Coronary artery (tissue), 2 donors: ENCODE measurements around the gene SEMA3G.

Source experiments
- DNase-seq: peaks from one replicate; pipeline ENCODE4 v3.0.0-alpha.2; 2017; ENCODE audit warnings: low spot score
- H3K27ac ChIP-seq, 2 donors: fragments of 200-600 bp; sonication (generic); one replicate each; pipeline ENCODE4 v1.5.1; 2016 to 2019
- H3K4me3 ChIP-seq: fragments of 200-600 bp; sonication (generic); 2 replicates; pipeline ENCODE4 v1.5.1; 2016; ENCODE audit warnings: mild to moderate bottlenecking, moderate library complexity
- TF ChIP-seq, protein P1 (sequence below): fragments of 200-600 bp; sonication (generic); IDR thresholded peaks from one replicate; pipeline ENCODE4 v1.5.1; 2019; ENCODE audit warnings: antibody characterized with exemption

Gene SEMA3G

DNA sequence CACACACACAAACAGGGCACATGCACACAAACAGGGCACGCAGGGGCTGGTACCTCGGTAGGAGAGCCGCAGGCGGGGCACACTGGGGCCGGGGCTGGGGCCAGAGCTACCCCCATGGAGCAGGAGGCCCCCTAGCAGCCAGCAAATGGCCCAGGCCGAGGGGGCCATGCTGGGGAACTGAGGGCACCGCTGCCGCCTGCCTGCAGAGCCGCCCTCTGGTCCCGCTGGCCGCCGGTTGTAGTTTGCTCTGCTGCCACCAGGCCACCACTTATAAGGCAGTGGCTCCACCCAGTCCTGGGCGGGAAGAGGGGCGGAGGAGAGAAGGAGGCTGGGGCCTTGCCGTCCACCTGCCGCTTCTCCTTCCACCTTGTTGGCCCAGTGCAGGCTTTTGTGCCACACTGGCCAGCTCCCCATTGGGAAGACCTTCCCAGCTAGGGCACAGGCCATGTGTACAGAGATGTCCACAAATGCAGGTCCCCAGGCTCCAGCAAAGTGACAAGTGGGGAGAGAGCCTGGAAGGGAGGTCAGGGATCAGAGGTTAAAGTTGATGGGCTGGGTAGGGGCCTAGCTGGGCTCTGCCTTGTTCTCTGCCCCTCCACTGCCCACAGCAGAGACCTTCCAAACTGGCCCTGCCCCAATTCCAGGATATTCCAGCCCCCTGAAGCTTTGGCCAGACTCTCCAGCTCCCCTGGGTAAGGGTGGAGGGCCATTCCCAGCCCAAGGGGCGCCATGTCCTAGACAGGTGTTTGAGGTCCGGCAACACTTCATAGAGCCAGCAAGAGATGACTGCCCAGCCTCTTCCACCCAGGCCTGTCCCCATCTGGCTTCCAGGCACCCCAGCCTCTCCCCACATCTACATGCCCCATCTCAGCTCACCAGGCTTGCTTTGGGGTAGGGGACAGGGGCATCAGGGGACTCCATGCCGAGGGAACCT lies at the start of gene SEMA3G:
TSS of gene SEMA3G (minus strand) at position 244 of the 934 bp plus-strand sequence. CDS start at position 168, 76 bp downstream.
- Histone ChIP-seq H3K27ac (no peak within 1 kb of the TSS), H3K4me3 (peak within 1 kb of the TSS; percentile 47)
- DNase-seq, result no peak
- TF ChIP-seq, protein P1, sequence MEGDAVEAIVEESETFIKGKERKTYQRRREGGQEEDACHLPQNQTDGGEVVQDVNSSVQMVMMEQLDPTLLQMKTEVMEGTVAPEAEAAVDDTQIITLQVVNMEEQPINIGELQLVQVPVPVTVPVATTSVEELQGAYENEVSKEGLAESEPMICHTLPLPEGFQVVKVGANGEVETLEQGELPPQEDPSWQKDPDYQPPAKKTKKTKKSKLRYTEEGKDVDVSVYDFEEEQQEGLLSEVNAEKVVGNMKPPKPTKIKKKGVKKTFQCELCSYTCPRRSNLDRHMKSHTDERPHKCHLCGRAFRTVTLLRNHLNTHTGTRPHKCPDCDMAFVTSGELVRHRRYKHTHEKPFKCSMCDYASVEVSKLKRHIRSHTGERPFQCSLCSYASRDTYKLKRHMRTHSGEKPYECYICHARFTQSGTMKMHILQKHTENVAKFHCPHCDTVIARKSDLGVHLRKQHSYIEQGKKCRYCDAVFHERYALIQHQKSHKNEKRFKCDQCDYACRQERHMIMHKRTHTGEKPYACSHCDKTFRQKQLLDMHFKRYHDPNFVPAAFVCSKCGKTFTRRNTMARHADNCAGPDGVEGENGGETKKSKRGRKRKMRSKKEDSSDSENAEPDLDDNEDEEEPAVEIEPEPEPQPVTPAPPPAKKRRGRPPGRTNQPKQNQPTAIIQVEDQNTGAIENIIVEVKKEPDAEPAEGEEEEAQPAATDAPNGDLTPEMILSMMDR, result peak; percentile 46

DNA sequence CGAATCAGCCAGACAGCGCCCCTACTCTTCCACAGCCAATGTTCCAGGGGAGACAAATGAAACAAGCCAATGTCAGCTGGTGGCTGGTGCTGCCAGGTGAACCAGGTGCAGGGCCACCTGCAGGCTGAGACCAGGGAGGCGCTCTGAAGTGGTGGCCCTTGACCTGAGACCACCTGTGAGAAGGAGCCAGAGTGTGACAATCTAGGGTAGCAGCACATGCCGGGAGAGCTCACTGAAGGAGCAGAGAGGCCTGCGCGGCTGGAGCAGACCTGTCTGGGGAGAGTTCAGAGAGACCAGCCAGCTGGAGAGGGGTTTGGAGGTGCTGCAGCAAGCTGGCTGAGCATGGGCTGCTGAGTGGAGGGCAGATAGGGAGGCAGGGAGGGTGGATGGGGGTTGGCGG lies 49.5 kb upstream of the SEMA3G start:
- TF ChIP-seq, protein P1, result no peak
- Histone ChIP-seq H3K4me3 (peak overlapping the region; percentile 65), H3K27ac (peak overlapping the region in 1 of 2 donors; percentile 85)
- DNase-seq, result no peak

DNA sequence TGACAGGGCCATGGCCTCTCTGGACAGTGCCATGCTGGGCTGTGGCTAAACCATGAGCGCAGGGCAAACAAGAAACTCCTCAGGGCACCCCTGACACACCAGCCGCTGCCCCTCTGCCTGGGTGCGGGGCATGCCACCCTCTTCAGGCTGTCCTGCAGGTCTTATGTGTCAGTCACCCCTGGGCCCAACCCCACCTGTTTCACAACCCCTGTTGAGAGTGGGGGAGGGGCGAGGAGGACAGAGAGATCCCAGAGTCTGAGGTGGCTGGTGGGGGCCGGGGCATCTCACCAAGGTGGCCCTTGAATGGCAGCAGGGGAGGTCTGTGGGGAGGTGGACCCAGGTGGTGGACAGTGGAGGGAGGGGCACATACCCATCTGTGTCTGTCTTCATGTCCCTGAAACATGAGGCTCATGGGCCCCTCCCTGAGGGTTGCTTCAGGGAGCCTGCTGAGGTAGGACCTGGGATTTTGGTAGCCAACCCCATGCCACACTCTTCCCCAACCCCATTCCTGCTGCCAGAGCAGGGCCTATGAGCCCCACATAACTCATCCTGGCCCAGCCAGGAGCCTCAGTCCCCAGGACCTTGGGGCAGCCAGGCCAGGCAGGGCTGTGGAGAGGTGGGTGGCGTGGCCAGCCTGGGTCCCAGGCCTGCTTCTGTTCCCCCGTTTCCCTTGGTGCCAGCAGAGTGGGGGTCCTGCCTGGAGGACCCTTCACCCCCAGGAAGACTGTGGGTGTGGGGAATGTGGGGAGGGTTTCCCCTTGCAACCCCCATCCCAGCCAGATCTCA lies 48.5 kb upstream of the SEMA3G start:
- H3K4me3 ChIP-seq, result no peak overlapping the region
- H3K27ac ChIP-seq, result peak overlapping the region in 1 of 2 donors; percentile 85
- DNase-seq, result no peak
- TF ChIP-seq, protein P1, result no peak

DNA sequence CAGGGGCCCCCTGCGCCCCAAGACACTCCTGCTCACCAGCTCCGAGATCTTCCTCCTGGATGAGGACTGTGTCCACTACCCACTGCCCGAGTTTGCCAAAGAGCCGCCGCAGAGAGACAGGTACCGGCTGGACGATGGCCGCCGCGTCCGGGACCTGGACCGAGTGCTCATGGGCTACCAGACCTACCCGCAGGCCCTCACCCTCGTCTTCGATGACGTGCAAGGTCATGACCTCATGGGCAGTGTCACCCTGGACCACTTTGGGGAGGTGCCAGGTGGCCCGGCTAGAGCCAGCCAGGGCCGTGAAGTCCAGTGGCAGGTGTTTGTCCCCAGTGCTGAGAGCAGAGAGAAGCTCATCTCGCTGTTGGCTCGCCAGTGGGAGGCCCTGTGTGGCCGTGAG lies 47.2 kb upstream of the SEMA3G start:
- peak overlapping the region in 1 of 2 donors; percentile 79 for H3K27ac ChIP-seq
- DNase-seq, result no peak
- TF ChIP-seq, protein P1, result no peak
- peak overlapping the region; percentile 28 for H3K4me3 ChIP-seq

DNA sequence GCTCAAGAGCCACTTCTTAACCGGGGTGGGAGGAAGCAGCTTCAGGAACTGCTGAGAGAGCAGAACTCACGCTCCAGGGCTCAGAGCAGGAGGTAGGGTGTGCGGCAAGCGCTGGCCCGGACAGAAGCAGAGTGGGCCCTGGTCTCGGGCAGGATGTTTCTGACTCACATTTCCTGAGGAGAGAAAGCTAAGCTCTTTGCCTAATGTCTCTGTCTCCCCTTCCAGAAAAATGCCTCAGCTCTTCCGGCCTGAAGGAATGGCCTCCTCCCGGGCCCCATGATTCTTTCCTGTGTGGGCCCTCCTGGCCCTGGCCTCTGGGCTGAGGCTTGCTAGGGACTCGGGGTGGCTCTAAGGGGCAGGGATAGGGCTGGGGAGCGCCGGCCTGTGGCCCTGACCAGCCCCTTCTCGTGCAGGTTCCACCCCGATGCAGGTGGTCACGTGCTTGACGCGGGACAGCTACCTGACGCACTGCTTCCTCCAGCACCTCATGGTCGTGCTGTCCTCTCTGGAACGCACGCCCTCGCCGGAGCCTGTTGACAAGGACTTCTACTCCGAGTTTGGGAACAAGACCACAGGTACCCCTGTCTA lies 46.1 kb upstream of the SEMA3G start:
- H3K27ac ChIP-seq, result peak overlapping the region in 1 of 2 donors; percentile 79
- TF ChIP-seq, protein P1, result no peak
- no peak for DNase-seq

DNA sequence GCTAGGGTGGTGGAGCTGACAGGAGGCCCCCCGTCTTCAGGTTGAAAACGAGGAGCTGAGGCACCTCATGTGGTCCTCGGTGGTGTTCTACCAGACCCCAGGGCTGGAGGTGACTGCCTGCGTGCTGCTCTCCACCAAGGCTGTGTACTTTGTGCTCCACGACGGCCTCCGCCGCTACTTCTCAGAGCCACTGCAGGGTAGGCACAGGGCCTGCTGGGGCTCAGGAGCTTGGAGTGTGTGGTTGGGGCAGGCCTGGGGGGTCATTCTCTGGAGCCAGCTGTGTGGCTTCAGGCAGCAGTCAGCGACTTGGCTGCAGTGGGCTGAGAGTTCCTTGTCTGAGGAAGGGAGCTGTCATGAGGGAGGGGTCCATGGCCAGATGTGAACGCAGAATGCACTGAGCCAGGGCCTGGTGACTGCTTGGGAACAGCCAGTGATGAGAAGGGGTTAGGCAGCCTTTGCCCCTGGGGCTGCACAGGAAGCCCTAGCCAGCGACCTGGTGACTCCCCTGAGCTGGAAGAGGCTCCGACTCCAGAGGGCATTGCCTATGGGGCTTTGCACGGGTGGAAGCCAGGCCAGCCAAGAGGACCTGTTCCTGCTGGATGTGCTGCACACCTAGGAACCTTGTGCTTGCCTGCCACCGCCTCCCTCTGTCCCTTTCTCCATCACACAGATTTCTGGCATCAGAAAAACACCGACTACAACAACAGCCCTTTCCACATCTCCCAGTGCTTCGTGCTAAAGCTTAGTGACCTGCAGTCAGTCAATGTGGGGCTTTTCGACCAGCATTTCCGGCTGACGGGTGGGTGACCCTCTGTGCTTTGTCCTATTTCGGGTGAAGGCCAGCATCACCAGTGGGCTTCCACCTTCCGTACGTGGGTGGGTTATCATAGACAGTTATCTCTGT lies 45.4 kb upstream of the SEMA3G start:
- Histone ChIP-seq H3K4me3 (no peak overlapping the region), H3K27ac (peak overlapping the region in 1 of 2 donors; percentile 79)
- TF ChIP-seq, protein P1, result no peak
- DNase-seq, result no peak

More for the DNA sequence above, 46.1 kb upstream of the SEMA3G start:
- no peak overlapping the region for H3K4me3 ChIP-seq
